GM21723 (cell line): ENCODE results near the gene PAPLN.

Experiments used
- ATAC-seq: cut with Tn5 transposase; IDR thresholded peaks from one replicate; pipeline ENCODE4 v1.9.1; 2021; ENCODE audit warnings: mild to moderate bottlenecking, moderate library complexity; ENCODE audit not compliant: unreplicated experiment

PAPLN gene

DNA sequence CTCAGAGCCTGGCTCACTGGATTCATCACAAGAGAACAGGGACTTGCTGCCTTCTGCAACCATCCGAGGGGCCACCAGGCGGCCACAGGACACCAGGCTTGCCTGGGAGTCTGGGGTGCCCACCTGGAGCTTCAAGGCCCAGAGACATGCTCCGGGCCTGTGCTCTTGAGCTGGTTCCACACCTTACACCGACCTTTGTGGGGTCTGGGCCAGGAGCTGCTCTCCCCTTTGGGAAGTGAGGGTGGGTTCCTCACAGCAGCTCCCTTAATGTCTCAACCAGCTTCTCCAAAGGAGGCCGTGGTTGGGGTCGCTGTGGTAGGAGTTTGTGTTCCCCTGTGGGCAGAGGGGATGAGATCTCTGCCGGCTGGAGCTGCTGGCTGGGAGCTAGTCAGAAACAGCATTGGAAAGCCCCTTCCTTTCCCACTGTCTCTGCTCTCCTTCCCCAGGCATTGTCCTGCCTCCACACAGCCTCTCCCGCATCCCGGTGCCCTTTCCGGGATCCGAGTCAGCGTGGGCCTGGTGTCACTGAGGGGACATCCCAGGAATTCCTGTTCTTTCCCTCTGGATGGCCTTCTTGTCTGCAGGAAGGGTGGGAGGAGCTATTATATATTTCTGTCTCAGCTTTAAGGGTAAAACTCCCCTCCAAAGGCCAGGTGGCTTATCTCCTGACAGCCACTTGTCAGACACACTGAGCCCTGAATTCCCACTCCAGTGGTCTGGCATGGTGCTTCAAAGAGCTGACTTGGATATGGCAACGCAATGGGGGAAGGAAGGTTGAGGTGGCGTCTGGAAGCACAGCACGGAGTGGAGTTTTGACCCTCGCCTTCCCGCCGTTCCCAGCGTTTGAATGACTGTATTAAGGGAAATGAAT is 5.1 kb upstream of the PAPLN start:
- no peak for ATAC-seq

DNA sequence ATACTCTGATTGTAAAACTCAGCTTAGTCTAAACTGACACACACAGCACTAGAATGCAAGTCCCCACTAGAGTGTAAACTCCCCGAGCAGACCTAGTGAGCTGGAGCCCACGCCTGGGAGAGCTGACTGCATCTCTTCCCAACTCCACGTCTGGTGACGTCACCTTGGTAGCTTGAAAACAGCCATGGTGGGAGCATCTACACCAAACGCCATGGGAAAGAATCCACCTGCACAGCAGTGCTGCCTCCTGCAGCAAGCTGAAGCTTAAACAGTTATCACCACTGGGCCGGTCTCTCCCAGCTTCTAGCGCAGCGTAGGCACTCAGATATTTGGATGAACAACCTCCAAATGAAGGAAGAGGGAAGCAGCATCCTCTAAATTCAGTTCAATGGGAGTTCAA is 4.3 kb upstream of the PAPLN start:
- ATAC-seq = no peak

GRCh38 chr14:73233564-73233963 is 3.7 kb upstream of the PAPLN start:
- ATAC-seq = no peak

- no peak for ATAC-seq
These were observed 3.3 kb upstream of the PAPLN start for GRCh38 chr14:73234029-73234428.

GRCh38 chr14:73234586-73235394 is 2.5 kb upstream of the PAPLN start:
- no peak for ATAC-seq

- no peak for ATAC-seq
These were observed 1.7 kb upstream of the PAPLN start for GRCh38 chr14:73235531-73236155.

DNA sequence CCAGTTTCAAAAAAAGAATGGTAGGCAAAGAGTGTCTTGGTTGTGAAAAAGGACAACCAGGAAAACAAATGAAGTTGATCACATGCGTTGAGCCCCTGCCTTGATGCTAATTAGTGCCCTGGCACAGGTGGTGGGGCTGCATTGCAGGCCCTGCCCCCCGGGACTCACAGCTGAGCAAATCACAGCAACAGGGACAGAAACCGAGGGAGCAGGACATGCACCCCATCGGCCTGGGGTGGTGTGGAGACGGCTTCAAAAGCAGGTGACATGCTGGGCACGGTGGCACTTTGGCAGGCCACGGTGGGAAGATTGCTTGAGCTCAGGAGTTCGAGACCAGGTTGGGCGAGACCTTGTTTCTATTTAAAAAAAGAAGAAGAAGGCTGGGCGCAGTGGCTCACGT is 1.1 kb upstream of the PAPLN start:
- ATAC-seq = no peak

- no peak for ATAC-seq
These were observed 521 bp upstream of the PAPLN start for GRCh38 chr14:73236752-73237218.

GRCh38 chr14:73237786-73238423 is 599 bp downstream of the PAPLN start:
- ATAC-seq = no peak

GRCh38 chr14:73238424-73238852 is 1.1 kb downstream of the PAPLN start:
- no peak for ATAC-seq

DNA sequence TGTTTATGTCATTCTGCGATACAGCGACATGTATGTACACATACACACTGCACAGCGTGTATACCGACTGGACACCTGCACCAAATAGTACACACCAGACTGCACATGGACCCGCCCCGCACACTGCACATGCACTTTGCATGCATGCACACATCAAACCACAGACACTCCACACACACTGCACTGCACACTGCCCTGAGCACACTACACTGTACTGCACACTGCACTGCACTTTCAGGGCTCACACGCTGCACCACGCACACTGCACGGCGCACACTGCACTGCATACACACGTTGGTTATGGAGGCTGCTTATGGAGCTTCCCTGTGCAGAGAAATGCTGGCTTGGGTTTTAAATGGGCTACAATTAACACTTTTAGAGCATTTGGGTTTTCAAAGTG is 1.6 kb downstream of the PAPLN start:
- no peak for ATAC-seq

- ATAC-seq = no peak
These were observed 2.3 kb downstream of the PAPLN start for GRCh38 chr14:73239393-73240241.

DNA sequence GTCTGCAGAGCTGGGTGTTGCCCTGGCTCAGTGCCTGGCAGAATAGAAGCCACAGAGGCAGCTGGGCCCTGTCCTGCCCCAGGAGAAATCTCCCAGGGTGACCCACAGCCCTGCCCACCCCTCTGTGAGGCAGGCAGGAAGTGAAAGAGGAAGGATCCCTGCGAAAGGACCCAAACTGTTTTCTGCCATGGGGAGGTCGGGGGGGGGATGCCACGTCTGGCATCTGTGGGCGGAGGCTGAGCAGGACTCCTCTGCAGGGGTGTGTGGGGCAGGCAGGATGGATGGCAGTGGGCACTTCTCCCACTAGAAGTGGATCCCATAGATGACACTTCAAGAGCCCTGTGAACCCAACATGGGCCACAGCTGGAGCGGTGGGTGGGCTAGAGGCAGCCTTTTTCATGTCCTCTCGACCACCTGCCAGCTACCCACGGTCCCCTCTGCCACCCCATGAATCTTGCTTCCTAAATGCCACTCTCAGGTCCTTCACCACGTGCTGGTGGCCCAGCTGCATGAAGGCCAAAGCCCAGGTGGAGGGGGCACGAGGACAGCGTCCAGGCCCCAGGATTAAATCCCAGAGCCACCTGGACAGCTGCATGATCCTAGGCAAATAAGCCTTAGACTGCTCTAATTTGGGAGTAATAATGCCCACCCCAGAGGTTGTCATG is 3.6 kb downstream of the PAPLN start:
- no peak for ATAC-seq

GRCh38 chr14:73241481-73242165 is 4.3 kb downstream of the PAPLN start:
- no peak for ATAC-seq

DNA sequence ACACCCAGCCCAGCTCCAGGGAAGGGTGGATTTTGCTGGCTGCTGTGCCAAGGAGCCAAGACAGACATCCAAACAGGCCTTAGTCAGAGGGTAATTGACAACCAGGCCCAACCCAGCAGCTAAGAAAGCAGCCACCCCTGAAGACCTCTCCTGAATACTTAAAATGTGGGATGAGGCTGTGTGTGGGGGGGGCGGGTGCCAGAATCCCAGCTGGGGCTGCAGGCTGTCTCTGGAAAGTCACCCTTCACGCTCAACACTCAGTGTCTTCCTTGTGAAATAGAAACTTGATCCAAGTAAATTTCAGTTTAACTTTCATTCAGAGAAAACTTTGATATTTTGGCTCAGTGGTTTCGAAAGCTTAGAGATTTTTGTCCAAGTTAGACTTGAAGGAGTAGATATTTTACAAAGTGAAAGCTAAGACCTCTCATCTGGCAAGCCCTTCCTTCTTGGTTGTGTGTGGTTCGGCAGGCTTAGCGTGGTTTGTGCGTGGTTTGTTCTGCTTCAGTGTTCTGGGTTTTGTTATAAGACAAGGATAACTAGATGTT is 5.1 kb downstream of the PAPLN start:
- ATAC-seq = no peak

DNA sequence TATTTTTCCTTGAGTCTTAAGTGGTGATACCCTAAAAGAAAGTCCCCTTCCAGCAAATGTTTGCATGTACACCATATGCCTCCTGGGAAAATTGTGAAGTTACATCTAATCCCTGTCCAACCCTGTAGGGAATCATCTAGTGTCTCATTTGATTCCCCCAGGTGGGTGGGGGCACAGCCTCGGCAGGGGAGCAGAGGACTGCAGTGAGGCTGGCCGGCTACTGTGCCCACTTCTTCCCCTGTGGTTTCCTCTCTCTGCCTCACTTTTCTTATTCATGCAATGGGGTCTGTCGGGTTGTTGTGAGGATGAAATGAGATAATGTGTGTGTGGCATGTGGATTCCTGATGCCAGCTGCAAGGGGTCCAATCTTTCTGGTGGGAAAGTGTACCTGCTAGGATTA is 6.0 kb downstream of the PAPLN start:
- ATAC-seq = no peak

DNA sequence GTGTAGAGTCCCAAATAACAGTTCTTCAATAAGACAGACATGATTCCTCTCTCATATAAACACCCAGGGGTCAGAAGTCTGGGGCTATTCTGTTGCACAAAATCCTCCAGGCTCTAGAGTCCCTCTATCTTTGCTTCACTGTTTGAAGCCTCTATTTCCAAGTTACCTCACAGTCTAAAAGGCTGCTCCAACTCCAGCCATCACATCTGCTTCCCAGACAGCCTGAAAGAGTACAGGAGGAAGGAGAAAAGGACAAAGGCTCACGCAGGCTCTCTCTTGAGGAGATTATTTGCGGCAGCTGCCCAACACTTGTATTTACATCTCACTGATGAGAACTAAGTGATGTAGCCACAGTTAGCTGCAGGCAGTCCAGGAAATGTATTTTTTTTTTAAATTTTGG is 6.4 kb downstream of the PAPLN start:
- no peak for ATAC-seq

DNA sequence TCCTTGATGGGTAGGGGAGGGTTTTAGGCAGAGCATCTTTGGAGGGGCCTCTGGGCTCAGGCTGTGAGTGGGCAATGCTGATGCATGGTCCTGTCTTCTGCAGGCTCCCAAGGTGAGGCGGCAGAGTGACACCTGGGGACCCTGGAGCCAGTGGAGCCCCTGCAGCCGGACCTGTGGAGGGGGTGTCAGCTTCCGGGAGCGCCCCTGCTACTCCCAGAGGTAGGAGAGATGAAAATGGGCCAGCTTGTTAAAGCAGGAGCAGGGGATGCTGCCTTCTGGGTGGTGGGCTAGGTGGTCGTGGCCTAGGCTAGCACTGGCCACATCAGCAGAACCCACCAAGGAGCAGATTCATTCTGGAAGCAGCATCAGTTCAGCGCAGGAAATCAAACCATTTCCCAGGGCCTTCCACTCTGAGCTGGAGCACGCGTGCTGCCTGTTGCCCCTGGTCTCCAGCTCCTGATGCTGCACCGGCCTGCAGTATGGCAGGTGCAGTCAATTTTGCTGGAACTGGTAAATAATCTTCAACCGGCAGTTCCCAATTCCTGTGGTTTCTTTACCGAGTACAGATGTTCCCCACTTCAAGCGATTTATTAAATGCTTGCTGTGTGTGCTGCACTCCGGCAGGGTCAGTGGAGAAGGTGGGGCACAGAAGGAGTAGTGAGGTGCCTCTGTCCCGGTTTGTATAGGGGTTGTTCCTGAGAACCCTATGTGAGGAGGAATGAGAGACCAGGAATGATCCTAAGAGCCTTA is 7.4 kb downstream of the PAPLN start:
- no peak for ATAC-seq
